GM12892 (cell line): ENCODE measurements around the gene KCNK7.

Source experiments
- POLR2A ChIP-seq: IDR thresholded peaks from 2 replicates; pipeline ENCODE4 v1.6.1; 2011; ENCODE audit warnings: low read depth, low read length, control low read depth
- POLR2AphosphoS5 ChIP-seq: IDR thresholded peaks from 2 replicates; pipeline ENCODE4 v1.6.1; 2011; ENCODE audit warnings: low read depth, low read length, control low read depth
- TAF1 ChIP-seq: IDR thresholded peaks from 2 replicates; pipeline ENCODE4 v1.6.1; 2011; ENCODE audit warnings: low read depth, mild to moderate bottlenecking, control low read depth, low read length, borderline replicate concordance

- no peak for TF ChIP-seq POLR2AphosphoS5
- TF ChIP-seq TAF1: no peak
- TF ChIP-seq POLR2A: no peak
Observed at GRCh38 chr11:65585396-65586246, 10.0 kb downstream of the KCNK7 start.
